Endodermal cell (in vitro differentiated cells): ENCODE results near the gene ASCC1. TPM values are rescaled to one million over a fixed set of nuclear protein-coding genes. Genes with fewer than 3 reads are reported as not detected.
A peak's percentile ranks its signal among the peaks of the same experiment; 100 is the strongest.

ENCODE experiments used
- DNase-seq: peaks from one replicate; pipeline ENCODE4 v3.0.0-alpha.2; 2017
- H3K27ac ChIP-seq: 2 replicates; pipeline ENCODE4 v1.5.1; 2013; ENCODE audit warnings: mild to moderate bottlenecking, low read depth, low read length, moderate library complexity
- H3K27me3 ChIP-seq: 2 replicates; pipeline ENCODE4 v1.6.1; 2013; ENCODE audit warnings: mild to moderate bottlenecking, low read length, moderate library complexity; ENCODE audit not compliant: insufficient read depth, control insufficient read depth, poor library complexity, severe bottlenecking
- H3K36me3 ChIP-seq: 2 replicates; pipeline ENCODE4 v1.7.0; 2013; ENCODE audit warnings: mild to moderate bottlenecking, low read length, moderate library complexity; ENCODE audit not compliant: control insufficient read depth, insufficient read depth
- H3K4me1 ChIP-seq: one replicate; pipeline ENCODE4 v1.7.0; 2013; ENCODE audit warnings: low read length; ENCODE audit not compliant: control insufficient read depth, insufficient read depth
- H3K4me3 ChIP-seq: 2 replicates; pipeline ENCODE4 v1.5.1; 2013; ENCODE audit warnings: mild to moderate bottlenecking, low read length, moderate library complexity
- H3K9ac ChIP-seq: 2 replicates; pipeline ENCODE4 v1.6.1; 2013; ENCODE audit warnings: mild to moderate bottlenecking, low read length, moderate library complexity; ENCODE audit not compliant: poor library complexity, severe bottlenecking; ENCODE audit errors: extremely low read depth
- H3K9me3 ChIP-seq: 2 replicates; pipeline ENCODE4 v1.6.1; 2013; ENCODE audit warnings: mild to moderate bottlenecking, low read length, moderate library complexity; ENCODE audit not compliant: control insufficient read depth
- H3K27ac Mint-ChIP-seq: 2 replicates; pipeline ENCODE4 v1.8.0; 2020; ENCODE audit warnings: mixed read lengths
- H3K27me3 Mint-ChIP-seq: 2 replicates; pipeline ENCODE4 v1.8.0; 2021; ENCODE audit warnings: mild to moderate bottlenecking, mixed read lengths; ENCODE audit not compliant: insufficient read depth
- H3K36me3 Mint-ChIP-seq: 2 replicates; pipeline ENCODE4 v1.8.0; 2020; ENCODE audit warnings: low read depth, mixed read lengths
- H3K4me1 Mint-ChIP-seq: 2 replicates; pipeline ENCODE4 v1.8.0; 2020; ENCODE audit warnings: mixed read lengths
- H3K4me3 Mint-ChIP-seq: 2 replicates; pipeline ENCODE4 v1.8.0; 2020; ENCODE audit warnings: mild to moderate bottlenecking, moderate library complexity, mixed read lengths
- H3K9me3 Mint-ChIP-seq: 2 replicates; pipeline ENCODE4 v1.8.0; 2020; ENCODE audit warnings: mild to moderate bottlenecking, mixed read lengths
- WGBS, 2 experiments: methylation state at CpG; one replicate each; pipeline versions ENCODE4 v1.1.5 to v1.1.7; 2013; ENCODE audit warnings: missing lambda C conversion rate in 2 of 2, mixed read lengths in 1 of 2; ENCODE audit not compliant: insufficient coverage in 1 of 2, insufficient read length in 1 of 2; 5-methylcytosine and 5-hydroxymethylcytosine counted together
- total RNA-seq, 2 donors: library from RNA; stranded (reverse); fragmentation: NEBNext Ultra II Directional in 1 of 2; extraction: Animal tissue kit (Norgen Biotek cat#: 25700) in 1 of 2; gene quantifications; 2 replicates in 1 of 2; 3 replicates in 1 of 2; pipeline ENCODE4 v1.2.1, GENCODE V29; 2021
- TF ChIP-seq, protein P1 (sequence below): fragments of 200-600 bp; sonication (generic); conservative IDR thresholded peaks from 2 replicates; pipeline ENCODE4 v1.5.0; 2021; ENCODE audit warnings: antibody characterized with exemption, mild to moderate bottlenecking

Gene ASCC1
- total RNA-seq, 2 donors from 2014 or later = 29.2 to 34.0 TPM

DNA sequence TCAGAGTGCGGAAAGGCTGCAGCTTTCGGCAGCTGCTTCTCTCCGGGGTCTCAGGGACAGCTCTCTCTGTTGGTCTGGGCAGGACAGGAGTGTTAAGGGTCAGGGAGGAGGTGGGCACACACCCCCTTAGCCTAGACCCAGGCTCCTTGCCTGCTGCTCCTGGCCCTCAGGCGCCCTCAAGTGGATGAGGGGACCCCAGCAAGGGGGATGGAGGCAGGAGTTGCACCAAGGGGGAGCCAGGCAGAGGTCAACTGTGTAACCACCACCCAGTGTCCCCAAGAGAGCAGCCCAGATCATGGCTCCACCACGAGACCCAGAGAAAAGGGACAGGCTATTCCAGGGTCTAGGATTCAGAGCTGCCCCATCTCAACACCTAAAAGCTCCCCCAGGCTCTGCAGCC, 154.6 kb downstream of the ASCC1 start:
- H3K4me3 Mint-ChIP-seq = no peak overlapping the region
- Histone ChIP-seq H3K36me3 (no peaks in the 10 kb centered on the region), H3K27me3 (no peaks in the 10 kb centered on the region), H3K9ac (no peak overlapping the region), H3K9me3 (no peaks in the 10 kb centered on the region), H3K4me3 (no peak overlapping the region), H3K4me1 (peaks cover 5% of the 10 kb centered on the region), H3K27ac (no peak overlapping the region)
- H3K27ac Mint-ChIP-seq = peak overlapping the region; percentile 44
- peak; percentile 75 for DNase-seq
- no peaks in the 10 kb centered on the region for H3K9me3 Mint-ChIP-seq
- WGBS, 2 experiments = 76 to 94% methylated on average over 3 to 5 of the region's 5 CpGs
- no peaks in the 10 kb centered on the region for H3K27me3 Mint-ChIP-seq
- TF ChIP-seq, protein P1, sequence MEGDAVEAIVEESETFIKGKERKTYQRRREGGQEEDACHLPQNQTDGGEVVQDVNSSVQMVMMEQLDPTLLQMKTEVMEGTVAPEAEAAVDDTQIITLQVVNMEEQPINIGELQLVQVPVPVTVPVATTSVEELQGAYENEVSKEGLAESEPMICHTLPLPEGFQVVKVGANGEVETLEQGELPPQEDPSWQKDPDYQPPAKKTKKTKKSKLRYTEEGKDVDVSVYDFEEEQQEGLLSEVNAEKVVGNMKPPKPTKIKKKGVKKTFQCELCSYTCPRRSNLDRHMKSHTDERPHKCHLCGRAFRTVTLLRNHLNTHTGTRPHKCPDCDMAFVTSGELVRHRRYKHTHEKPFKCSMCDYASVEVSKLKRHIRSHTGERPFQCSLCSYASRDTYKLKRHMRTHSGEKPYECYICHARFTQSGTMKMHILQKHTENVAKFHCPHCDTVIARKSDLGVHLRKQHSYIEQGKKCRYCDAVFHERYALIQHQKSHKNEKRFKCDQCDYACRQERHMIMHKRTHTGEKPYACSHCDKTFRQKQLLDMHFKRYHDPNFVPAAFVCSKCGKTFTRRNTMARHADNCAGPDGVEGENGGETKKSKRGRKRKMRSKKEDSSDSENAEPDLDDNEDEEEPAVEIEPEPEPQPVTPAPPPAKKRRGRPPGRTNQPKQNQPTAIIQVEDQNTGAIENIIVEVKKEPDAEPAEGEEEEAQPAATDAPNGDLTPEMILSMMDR = peak; percentile 67
- H3K4me1 Mint-ChIP-seq = peaks cover 13% of the 10 kb centered on the region
- H3K36me3 Mint-ChIP-seq = no peaks in the 10 kb centered on the region

DNA sequence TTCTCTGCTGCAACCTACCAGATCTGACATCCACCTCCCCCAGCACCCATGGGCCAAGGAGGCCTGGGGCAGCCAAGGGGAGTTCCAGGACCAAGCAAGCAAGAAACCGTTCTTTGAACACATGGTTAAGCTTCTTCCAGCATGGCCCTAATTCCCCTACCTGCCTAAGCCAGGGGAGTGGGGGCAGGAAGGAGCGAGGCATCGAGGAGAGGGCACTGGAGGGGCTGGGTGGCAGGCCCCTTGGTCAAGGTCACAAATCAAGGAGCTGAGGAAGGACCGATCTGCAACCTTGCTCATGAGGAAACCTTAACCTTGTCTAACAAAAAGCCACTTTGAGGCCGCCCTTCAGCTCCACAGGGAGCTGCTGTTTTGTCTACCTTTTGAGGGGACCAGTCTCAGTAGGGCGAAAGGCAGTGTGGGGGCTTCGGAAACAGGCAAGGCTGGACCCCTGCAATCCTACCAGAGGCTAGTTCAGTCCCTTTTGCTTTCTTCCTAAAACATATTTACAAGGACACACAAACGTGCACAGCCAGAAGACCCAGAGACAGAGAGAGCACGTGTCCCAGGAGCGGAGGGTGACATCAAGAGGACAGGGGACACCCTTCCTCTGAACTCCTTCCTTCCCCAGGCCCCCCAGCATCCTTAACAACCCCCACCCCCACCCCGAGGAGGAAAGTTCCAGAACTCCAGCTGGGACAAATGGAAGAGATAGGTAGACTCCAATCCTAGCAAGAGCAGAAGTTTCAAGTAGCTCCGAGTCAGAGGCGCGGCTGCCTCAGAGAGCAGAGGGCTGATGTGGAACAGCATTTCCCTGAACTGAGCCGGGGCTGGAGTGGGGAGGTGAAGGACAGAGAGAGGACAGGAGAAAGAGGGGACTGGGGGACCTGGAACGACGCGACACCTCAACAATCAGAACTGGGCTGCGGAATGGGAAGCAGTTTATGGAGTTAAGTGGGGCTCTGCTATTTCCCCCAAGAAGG, 155.9 kb downstream of the ASCC1 start:
- H3K36me3 ChIP-seq = no peaks in the 10 kb centered on the region
- no peaks in the 10 kb centered on the region for H3K36me3 Mint-ChIP-seq
- no peak overlapping the region for H3K4me3 Mint-ChIP-seq
- no peak for DNase-seq
- peaks cover 13% of the 10 kb centered on the region for H3K4me1 Mint-ChIP-seq
- H3K4me1 ChIP-seq = peaks cover 5% of the 10 kb centered on the region
- WGBS, 2 experiments = 88 to 96% methylated on average over 10 to 19 of the region's 19 CpGs
- H3K27ac ChIP-seq = no peak overlapping the region
- H3K9ac ChIP-seq = no peak overlapping the region
- no peak overlapping the region for H3K4me3 ChIP-seq
- H3K27me3 ChIP-seq = no peaks in the 10 kb centered on the region
- H3K27me3 Mint-ChIP-seq = no peaks in the 10 kb centered on the region
- no peak overlapping the region for H3K27ac Mint-ChIP-seq
- no peaks in the 10 kb centered on the region for H3K9me3 ChIP-seq
- TF ChIP-seq, protein P1 = no peak
- no peaks in the 10 kb centered on the region for H3K9me3 Mint-ChIP-seq

DNA sequence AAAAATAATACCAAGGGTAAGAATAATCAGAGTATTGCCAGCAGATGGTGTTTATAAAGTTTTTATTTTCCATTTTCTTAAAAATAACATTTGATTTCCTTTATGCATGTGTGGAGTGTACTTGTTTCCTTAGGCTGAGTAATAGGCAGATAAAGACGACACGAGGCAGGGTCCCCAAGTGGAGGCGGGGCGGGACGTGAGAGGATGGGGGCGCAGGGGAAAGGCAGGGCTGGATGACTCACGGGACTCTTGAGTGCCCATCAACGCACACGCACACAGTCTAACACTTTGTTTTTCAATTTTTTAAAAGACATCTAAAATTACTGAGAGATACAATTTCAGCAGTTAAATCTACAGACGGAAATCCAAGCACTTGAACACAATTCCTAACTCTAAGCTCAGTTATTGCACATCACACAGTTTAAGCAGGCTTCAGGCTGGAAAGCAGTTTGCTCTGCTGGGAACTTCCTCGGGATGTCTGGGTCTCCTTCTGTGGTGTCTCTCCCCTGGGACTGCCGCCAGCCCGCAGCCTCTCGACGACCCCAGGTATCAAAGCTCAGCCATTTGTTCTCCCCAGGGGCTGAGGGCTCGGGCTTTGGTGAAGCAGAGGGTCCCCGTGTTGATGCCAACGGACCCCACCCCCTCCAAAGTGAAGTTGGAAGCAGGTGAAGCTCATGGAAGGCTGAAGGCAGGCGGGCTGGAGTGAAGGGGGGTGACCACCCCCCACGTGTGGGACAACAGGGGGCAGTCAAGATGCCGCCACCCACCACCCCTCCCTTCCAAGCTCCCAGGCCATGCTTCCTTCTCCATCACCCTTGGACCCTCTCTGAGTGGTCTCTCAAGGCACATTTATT, 156.9 kb downstream of the ASCC1 start:
- no peak overlapping the region for H3K4me3 Mint-ChIP-seq
- TF ChIP-seq, protein P1 = no peak
- Histone ChIP-seq H3K9me3 (no peaks in the 10 kb centered on the region), H3K4me1 (peaks cover 5% of the 10 kb centered on the region), H3K27ac (no peak overlapping the region), H3K27me3 (no peaks in the 10 kb centered on the region), H3K9ac (no peak overlapping the region), H3K36me3 (no peaks in the 10 kb centered on the region), H3K4me3 (no peak overlapping the region)
- no peaks in the 10 kb centered on the region for H3K9me3 Mint-ChIP-seq
- no peak for DNase-seq
- no peaks in the 10 kb centered on the region for H3K27me3 Mint-ChIP-seq
- H3K4me1 Mint-ChIP-seq = peaks cover 13% of the 10 kb centered on the region
- H3K27ac Mint-ChIP-seq = no peak overlapping the region
- WGBS, 2 experiments = 81 to 83% methylated on average over 10 to 21 of the region's 21 CpGs
- no peaks in the 10 kb centered on the region for H3K36me3 Mint-ChIP-seq
